Hematopoietic multipotent progenitor cell treated with erythropoietin and hydrocortisone succinate and interleukin-3 and kit ligand, for 6 days (in vitro differentiated cells): ENCODE measurements around the gene PAX1.
A peak's percentile ranks its signal among the peaks of the same experiment; 100 is the strongest.

Source experiments
- DNase-seq: peaks from one replicate; pipeline ENCODE4 v3.0.0-alpha.2; 2015

Gene PAX1

DNA sequence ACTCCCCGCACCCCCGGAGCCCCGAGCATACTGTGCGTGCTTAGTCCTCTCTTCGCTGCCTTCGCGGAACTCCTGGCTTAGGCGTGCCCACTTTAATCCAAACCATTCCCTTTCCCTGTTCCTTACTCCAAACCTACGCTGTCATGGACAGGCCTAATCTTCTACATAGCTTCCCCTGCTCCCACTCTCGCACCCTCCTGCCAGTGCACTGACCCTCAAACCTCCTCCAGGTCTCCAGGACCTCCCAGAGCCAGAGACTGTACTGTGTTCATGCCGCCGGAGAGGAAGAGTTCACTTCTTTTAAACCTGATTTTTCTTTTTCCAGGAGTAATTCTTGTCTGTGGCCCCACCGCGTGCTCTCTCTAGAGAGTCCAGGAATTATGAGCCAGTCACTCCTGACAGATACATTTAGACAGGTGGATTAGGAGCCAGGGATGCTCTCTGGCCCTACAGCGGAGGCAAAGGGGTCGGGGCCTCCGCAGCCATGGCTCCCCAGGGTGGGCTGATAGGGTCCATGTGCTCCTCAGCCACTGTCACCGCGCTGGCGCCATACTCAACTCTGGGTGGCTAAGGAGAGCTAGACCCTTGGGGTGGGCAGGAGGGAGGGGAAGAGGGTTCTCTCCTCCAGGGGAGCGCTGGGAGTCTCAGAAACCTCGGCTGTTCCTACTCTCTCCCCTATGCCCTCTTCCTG lies 1.6 kb upstream of the PAX1 start:
- DNase-seq, result no peak

DNA sequence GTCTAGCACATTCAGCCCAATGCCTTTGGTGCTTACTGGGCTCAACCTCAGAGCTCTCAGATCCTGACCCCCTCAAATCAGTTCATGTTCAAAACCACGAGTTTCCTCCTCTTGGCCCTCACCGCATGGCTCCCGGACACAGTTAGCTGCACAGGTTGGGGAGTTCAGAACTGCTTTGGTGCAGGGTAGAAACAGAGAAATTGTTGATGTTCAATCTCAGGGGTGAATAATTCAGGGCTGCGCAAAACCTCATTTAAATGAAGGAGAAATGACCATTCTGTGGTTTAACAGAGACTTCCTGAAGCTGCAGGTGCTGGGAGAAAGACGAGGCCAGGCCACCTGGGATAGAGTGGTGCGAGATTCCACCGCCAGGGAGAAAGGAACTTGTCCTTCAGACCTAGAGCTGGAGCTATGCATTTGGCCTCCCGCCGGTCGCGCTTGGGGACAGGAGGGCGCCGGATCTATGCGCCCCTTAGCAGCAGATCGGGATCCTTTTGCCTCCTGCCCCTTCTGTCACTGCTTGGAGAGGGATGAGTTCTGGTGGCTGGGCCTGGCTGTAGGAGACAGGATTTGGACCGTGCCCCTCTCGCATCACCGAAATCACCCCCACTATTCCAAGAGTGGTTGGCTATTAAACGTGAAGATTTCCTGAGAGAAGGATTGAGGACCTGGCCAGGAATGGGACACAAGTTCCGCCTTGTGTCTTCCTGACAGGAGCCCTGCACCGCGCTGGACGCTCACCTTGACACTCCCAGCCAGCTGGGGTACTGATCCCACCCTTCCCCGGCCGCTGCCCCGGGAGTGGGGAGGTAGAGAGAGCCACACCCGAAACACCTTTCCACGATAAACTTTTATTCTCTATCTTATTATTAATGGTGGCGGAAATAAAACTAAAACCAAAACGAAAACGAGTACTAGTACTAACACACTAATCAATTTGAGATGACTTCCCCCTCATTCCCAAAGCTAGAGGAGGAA lies 767 bp upstream of the PAX1 start:
- no peak for DNase-seq

DNA sequence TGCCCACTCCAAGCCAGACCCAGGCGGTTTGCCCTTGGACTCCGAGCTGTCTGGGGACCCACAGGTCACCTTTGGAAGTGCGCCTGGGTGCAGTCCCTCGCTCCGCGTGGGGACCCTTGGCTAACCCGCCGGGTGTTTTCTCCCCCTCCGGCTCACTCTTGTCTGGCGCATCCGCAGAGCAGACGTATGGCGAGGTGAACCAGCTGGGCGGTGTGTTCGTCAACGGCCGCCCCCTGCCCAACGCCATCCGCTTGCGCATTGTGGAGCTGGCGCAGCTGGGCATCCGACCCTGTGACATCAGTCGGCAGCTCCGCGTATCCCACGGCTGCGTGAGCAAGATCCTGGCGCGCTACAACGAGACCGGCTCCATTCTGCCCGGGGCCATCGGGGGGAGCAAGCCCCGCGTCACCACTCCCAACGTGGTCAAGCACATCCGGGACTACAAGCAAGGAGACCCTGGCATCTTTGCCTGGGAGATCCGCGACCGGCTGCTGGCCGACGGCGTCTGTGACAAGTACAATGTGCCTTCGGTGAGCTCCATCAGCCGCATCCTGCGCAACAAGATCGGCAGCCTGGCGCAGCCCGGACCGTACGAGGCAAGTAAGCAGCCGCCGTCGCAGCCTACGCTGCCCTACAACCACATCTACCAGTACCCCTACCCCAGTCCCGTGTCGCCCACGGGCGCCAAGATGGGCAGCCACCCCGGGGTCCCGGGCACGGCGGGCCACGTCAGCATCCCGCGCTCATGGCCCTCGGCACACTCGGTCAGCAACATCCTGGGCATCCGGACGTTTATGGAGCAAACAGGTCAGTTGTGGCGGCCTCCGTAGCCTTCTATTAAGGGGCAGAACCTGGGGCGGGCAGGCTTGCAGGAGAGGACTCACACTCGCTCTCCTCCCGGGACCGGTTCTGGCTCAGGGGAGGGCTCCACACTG lies 1.1 kb downstream of the PAX1 start:
- DNase-seq, result no peak

GRCh38 chr20:21707267-21707666 lies 1.8 kb downstream of the PAX1 start:
- no peak for DNase-seq

DNA sequence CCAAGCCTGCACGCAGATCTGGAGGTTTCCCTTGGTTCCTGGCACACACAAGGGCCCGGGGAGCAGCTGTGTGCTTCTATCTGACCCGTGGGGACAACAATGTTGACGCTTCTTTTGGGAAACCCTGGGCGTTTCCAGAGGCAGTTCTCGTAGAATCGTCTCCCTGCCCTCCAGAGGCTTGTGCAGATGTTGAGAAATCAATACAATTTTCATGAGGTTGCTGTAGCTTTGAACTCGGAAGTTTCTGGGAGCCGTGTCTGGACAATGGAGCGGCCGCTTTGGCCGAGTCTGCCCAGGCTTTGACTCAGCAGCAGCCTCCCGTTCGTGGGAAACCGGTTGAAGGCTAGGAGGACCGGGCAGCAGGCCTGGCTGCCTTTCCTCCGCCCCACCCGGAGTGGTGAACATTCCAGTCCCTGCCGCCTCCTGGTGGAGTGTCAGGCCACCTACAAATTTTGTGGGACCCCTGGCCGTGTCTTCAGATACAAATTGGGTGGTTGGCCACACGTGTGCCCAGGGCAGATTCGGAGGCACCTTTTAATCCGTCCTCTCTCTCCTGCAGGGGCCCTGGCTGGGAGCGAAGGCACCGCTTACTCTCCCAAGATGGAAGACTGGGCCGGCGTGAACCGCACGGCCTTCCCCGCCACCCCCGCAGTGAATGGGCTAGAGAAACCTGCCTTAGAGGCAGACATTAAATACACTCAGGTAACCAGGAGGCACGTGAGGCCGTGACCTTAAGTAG lies 2.7 kb downstream of the PAX1 start:
- DNase-seq, result no peak

DNA sequence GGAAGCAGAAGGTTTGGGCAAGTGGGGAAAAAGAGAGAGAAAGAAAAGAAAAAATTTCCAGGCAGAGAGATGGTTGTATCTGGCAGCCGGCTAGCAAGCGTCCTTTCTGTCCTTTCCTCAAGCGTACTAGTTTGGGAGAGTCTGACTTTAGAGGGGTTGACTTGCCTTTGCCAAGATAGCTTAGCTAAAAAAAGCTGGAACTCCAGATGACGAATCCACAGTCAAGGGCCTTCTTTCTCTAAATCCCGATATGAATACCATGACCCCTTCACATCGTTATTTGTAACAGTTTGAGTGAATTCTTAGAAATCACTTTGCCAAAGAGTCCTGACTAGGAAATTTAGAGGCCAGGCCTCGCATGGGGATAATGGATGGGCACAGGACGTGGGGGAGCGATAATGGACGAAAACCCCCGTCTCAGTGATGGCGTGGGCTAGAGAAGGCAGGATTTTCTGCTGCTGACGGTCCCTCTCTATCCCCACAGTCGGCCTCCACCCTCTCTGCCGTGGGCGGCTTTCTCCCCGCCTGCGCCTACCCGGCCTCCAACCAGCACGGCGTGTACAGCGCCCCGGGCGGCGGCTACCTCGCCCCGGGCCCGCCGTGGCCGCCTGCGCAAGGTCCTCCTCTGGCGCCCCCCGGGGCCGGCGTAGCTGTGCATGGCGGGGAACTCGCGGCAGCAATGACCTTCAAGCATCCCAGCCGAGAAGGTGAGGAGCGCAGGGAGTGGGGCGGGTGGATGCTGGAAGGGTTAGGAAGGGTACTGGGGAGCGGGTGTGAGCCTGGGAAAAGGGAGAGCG lies 3.5 kb downstream of the PAX1 start:
- DNase-seq, result no peak

DNA sequence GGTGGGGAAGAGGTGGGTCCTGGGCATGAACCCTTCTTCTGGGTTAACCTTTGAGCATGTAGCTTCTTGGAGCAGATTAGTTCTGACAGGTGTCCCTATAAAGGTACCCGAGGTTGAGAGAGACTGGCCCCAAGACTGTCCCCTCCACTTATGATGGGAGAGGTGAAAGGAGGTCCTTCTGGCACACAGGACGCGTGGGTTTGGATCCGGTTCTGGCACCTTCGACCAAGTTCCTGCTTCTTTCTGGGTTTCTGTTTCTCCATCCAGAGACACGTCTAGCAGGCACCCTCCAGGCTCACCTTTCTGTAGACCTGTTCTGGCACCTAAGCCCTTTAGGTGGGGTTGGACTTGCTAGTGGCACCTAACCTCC lies 4.1 kb downstream of the PAX1 start:
- DNase-seq, result no peak

DNA sequence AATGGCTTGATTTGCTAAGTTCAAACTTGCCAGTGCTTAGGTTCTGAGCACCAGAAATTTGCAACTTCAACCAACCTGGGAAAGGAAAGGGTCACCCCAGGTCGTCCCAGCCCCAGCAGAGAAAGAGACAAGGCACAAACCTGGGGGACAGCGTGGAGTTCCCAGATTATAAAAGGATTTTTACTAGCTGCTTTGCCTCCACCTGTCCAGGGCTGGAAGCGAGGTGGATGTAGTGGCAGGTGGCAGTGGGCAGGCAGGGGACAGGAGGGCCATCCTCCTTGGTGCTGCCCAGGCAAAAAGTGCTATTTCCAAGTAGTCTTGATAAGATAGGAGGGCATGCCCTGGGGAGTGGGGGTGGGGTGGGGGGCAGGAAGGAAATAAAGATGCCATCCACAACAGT lies 4.9 kb downstream of the PAX1 start:
- DNase-seq, result no peak

DNA sequence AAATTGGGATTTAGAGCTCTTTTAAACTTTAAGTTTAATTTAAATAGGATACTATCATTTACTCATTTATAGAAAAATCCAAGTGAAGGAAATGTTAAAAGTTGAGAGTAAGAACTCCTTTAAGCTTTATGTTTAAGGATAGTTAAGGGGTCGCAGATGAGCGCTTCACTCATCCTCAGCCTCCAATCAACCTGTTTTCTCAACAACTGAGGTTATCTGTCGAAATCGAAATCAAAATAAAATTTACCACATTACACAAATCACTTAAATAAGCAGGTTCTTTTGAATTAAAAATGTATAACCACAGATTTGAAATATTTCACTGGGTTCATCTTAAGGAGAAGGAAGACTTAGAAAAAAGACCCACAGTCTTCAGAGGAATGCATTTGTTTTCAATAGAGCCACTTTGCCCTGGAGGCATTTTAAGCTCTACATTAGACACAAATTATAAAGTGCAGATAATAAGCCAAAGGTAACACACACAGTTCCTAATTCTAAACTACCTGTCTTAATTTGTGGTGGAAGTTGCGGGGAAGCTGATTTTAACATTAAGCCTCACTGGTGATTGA lies 5.5 kb downstream of the PAX1 start:
- no peak for DNase-seq

DNA sequence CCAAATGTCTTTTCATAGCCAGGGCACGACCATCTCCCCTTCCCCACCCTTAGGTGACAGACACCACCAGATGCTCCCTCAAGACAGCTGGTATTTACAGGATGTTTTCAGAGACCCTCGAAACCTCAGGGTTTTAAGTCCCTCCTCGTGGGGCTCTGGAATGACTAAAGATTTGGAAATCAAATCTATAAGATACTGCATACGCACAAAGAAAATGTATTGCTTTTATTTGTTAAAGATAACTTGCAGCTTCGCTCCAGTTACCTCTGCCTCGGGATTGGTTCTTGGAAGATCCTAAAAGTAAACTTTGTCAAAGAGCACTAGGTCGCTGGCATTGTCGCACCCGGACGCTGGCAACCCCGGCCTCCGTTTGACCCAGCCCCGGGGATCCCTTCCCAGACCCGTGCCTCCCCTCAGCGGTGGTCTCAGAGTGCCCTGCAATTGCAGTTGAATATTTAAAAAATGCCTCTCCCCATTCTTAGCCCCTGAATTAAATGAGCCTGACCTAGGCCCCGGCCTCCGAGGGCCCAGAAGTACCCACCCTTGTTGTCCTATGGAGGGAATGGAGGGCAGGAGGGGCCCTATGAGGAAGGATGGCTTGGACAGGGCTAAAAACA lies 7.1 kb downstream of the PAX1 start:
- no peak for DNase-seq

DNA sequence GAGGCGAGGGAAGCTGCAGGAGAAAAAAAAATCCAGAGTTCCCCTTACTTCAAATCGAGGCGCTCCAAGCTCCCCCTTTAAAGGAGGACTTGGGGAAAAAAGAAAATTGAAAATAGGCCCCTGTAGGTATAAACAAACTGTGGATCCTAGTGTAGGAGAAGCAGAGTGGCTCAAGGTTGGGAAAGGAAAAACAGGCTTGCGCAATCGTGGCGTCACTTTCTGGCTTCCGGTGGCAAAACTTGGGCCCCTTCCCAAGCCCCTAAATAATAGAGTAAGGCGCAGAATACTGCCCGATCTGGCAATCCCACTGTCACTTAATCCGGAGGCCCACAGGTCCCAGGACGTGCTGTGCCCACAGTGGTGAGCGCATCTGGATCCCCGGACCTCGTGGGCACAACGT lies 8.0 kb downstream of the PAX1 start:
- DNase-seq, result no peak

- no peak for DNase-seq
Observed at GRCh38 chr20:21713901-21714296, 8.4 kb downstream of the PAX1 start.

GRCh38 chr20:21714297-21715192 lies 9.1 kb downstream of the PAX1 start:
- no peak for DNase-seq

DNA sequence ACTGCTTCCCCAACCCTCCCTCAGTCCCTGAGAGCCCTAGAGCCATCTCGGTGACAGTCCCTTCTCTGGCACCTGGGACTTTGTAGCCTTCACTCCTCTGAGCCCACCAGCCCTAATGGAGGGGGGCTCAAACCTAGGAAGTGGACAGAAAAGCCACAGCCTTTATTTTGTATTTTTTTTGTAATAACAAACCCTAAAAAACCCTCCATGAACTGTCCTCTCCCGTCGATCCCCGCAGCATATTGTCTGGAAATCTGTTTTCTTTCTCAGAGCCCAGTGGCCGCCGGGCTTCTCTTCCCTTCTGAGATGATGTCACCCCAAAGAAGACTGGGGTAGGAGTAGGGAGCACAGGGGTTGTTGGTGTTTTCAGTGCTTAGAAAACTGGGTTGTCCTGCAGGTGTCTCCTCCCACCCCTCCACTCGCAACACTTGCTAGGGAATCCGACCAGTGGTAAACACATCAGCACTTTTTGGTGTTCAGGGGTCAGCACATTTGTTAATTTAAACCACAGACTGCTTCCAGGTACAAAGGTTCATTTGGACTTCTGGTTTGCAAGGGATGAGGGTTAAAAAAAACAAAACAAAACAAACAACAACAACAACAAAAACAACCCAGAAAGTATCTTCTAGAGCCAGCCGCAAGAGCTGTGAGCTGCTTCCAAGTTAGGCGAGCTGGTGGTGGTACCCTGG lies 9.9 kb downstream of the PAX1 start:
- DNase-seq, result no peak

DNA sequence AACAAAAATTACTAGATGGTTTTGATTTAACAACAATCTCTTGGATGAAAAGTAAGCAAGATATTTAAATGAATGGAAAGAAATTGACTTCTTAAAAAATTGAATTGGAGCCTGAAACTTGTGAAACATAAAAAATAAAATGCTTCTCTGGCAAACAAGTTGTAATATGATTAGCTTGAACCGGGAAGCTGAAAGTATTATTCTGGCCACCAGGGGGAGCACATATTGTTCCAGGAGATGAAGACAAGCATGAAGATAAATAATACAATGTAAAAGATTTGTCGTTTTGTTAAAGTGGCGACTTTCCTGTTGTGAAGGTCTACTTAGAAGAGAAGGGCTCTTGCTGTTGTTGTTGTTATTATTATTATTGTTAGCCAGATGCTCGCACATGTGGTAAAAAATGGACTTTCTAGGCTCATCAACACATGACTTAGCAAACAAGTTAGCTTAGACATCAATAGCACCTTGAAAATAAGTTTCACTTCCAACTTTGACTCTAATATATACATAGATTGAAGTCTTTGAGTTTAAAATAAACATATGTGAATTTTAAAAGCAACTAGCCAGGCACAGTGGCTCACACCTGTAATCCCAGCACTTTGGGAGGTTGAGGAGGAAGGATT lies 14.2 kb downstream of the PAX1 start:
- peak; percentile 71 for DNase-seq

GRCh38 chr20:21725892-21726291 lies 20.4 kb downstream of the PAX1 start:
- DNase-seq, result no peak

DNA sequence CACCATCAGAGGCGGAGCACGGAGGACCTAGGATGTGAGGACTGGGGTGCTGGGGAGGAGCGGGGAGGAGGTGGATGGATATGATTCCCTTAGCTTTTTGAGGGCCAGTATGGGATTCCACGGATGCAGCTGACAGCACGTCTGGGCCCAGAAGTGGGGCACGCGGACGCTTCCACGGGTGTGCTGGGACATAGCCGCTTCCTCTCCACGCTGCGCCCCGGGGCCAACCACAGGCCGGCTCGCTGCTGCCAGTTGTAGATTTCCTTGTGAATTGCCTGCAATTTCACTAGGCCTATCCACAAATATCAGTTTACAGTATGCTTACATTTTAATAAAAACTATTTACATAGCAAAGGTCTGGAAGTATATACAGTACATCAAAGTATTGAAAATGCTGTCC lies 23.9 kb downstream of the PAX1 start:
- DNase-seq, result no peak

DNA sequence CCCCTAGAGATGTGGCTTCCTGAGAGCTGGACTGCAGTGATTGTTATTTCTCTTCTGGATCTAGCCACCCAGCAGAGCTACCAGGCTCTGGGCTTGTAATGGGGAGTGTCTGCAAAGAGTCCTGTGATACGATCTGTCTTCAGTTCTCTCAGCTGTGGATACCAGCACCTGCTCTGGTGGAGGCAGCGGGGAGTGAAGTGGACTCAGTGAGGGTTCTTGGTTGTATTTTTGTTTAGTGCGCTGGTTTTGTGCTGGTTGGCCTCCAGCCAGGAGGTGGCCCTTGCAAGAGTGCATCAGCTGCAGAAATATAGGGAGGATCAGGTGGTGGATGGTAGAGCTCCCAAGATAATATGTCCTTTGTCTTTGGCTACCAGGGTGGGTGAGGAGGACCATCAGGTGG lies 33.7 kb downstream of the PAX1 start:
- DNase-seq, result no peak

- DNase-seq, result no peak
Observed at GRCh38 chr20:21739682-21740081, 34.2 kb downstream of the PAX1 start.
